ENCODE results near the gene PRR11. TPM values are rescaled to one million over a fixed set of nuclear protein-coding genes. Genes with fewer than 3 reads are reported as not detected.

Gene PRR11
- total and polyA plus RNA-seq, 2 of the 4 experiments (the other 2 are of a cell fraction): 8.6 to 24.0 TPM

GRCh38 chr17:59185997-59186396 lies 30.5 kb downstream of the PRR11 start:
- Histone ChIP-seq H2AK9ac (replicated peaks; ENCODE audit: low read depth, low read length, poor library complexity) (no peak overlapping the region), H2BK15ac (ENCODE audit: low read depth, low read length) (no peak overlapping the region), H3K79me1 (ENCODE audit: low read depth in 1 of 2, low read length in 2 of 2) (peaks cover 4 to 24% of the 10 kb centered on the region in 2 experiments), H3K27ac (ENCODE audit: insufficient read depth, low read length) (no peak overlapping the region), H2BK20ac (ENCODE audit: low read depth, low read length) (no peak overlapping the region), H3K56ac (ENCODE audit: extremely low read depth, insufficient read depth, low read length) (no peak overlapping the region), H2AFZ (replicated peaks; ENCODE audit: low read length, poor library complexity) (no peak overlapping the region), H2BK120ac (ENCODE audit: low read depth, low read length) (no peak overlapping the region), H4K91ac (ENCODE audit: insufficient read depth, low read depth, low read length) (no peak overlapping the region), H3K18ac (ENCODE audit: low read depth, low read length) (no peak overlapping the region), H3K4me2 (ENCODE audit: low read depth, low read length) (no peak overlapping the region), H3K9ac (ENCODE audit: low read depth, low read length) (no peak overlapping the region), H2BK5ac (ENCODE audit: low read depth, low read length, poor library complexity, severe bottlenecking) (no peak overlapping the region), H2AK5ac (ENCODE audit: low read depth, low read length) (no peak overlapping the region), H3K36me3 (ENCODE audit: control insufficient read depth, insufficient read depth, low read length) (peaks cover 3% of the 10 kb centered on the region; the same call in 1 of the 2 replicates), H3K14ac (replicated peaks; ENCODE audit: low read depth, low read length) (no peak overlapping the region), H3K9me3 (ENCODE audit: control insufficient read depth, insufficient read depth, low read length) (no peaks in the 10 kb centered on the region), H4K8ac (ENCODE audit: low read depth in 2 of 2, low read length in 2 of 2) (no peak overlapping the region), H3K23ac (ENCODE audit: low read depth, low read length) (no peak overlapping the region), H3K4me1 (ENCODE audit: control insufficient read depth, insufficient read depth, low read length) (no peaks in the 10 kb centered on the region), H4K5ac (ENCODE audit: low read depth, low read length) (no peak overlapping the region), H3K27me3 (ENCODE audit: control insufficient read depth, insufficient read depth, low read length) (no peaks in the 10 kb centered on the region), H3K4me3 (ENCODE audit: insufficient read depth, low read depth, low read length) (no peak overlapping the region), H3K4ac (ENCODE audit: low read depth, low read length) (no peak overlapping the region), H4K20me1 (ENCODE audit: insufficient read depth, low read length) (no peaks in the 10 kb centered on the region), H3K9me1 (ENCODE audit: insufficient read depth, low read length) (no peaks in the 10 kb centered on the region; the same call in 1 of the 2 replicates)
- POLR2A ChIA-PET (ENCODE audit: unreplicated experiment): no interaction called here
- intact Hi-C loops (cut with micrococcal nuclease) (no loop called here), in situ Hi-C loops (cut with MboI; ENCODE audit: low sequenced_read_pairs) (no loop called here), dilution Hi-C loops (cut with HindIII; ENCODE audit: low sequenced_read_pairs, unreplicated experiment) (no loop called here)
- no TSS peak for BruUV-seq (replicated peaks)
- DNase-seq (no peak), ATAC-seq (ENCODE audit: low read depth) (no peak)
- CTCF ChIA-PET: no interaction called here
- TF ChIP-seq BHLHE40 (IDR thresholded peaks at IDR 0.05; ENCODE audit: low read depth, low read length) (no peak), USF2 (IDR thresholded peaks at IDR 0.05; ENCODE audit: low read depth, low read length) (no peak), NFE2L2 (IDR thresholded peaks at IDR 0.05; ENCODE audit: low read depth, low read length) (no peak), SMC3 (IDR thresholded peaks at IDR 0.05; ENCODE audit: low read depth, low read length) (no peak), RCOR1 (IDR thresholded peaks at IDR 0.05; ENCODE audit: insufficient replicate concordance, low read length) (no peak), RAD21 (IDR thresholded peaks at IDR 0.05; ENCODE audit: low read length) (no peak), MAFK (IDR thresholded peaks at IDR 0.05; ENCODE audit: low read depth, low read length) (no peak), MAZ (IDR thresholded peaks at IDR 0.05; ENCODE audit: borderline replicate concordance, low read depth, low read length) (no peak), FOS (IDR thresholded peaks at IDR 0.05; ENCODE audit: low read depth, low read length) (no peak), CTCF (conservative IDR thresholded peaks at IDR 0.05; ENCODE audit: low read depth, low read length) (no peak), CEBPB (IDR thresholded peaks at IDR 0.05; ENCODE audit: low read depth, low read length) (no peak), CHD1 (IDR thresholded peaks at IDR 0.05; ENCODE audit: low read depth, low read length) (no peak), RFX5 (IDR thresholded peaks at IDR 0.05; ENCODE audit: low read depth, low read length) (no peak), POLR2A (IDR thresholded peaks at IDR 0.05; ENCODE audit: low read depth, low read length) (no peak), MXI1 (IDR thresholded peaks at IDR 0.05; ENCODE audit: borderline replicate concordance, low read depth, low read length) (no peak), ELK1 (IDR thresholded peaks at IDR 0.05; ENCODE audit: borderline replicate concordance, low read depth, low read length) (no peak)
